CD4-positive, alpha-beta T cell treated with Interleukin-6 for 4 hours (primary cell): ENCODE data around the gene LBP.
"Not testable (repeated sequence)": the region's sequence is repeated elsewhere in the genome, so short reads cannot be mapped to it uniquely, and the experiment has no call there.

Experiments used
- DNase-seq: peaks from one replicate; pipeline ENCODE4 v3.0.0-alpha.2; 2020; ENCODE audit warnings: mixed read lengths

The LBP gene

DNA sequence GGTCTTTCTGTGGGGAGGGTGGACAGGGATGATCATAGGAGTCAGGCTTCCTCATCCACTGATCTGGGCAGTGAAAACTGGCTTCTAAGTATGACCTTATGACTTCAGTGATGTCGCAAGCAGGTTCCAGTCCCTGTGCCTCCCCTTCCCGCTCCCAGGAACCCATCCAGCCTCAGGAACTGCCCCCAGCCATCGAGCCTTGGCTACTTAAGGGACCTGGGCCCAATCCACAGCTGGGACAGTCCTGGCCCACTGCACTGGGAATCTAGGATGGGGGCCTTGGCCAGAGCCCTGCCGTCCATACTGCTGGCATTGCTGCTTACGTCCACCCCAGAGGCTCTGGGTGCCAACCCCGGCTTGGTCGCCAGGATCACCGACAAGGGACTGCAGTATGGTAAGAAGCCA is at the start of gene LBP:
LBP (plus strand) TSS at position 236 of the 405 bp plus-strand sequence; CDS start at position 271, 35 bp downstream.
- DNase-seq: no peak

DNA sequence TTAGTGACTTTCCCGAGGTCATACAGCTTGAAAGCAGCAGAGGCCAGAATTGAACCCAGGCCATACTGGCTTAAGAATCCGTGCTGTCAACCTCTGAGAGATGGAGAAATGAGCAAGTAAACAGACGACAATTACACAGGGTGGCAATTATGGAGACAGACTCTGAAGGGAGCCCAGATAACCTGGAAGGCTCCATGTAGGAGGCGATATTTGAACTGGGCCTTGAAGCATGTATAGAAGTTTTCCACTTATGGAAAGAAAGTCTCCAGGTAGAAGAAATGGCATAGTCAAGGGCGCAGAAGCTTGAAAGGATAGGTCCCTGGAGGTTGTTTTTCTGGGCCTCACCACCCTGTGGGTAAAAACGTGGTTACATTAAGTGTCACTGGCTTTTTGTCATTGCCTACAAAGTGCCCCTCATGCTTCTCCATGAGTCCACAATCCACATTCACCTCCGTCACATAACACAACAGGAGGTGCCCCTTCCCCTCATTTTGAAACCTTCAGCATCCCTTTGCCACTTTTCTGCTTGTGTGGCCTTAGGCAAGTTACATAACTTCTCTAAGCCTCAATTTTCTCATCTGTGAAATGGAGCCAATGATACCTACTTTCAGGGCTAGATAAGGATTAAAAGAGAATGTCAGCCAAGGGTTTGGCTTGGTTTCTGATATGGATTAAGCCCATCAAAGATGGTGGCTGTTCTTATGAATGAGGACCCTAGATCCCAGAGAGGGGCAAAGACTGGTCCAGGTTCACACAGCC is 48.2 kb upstream of the LBP start:
- no peak for DNase-seq

GRCh38 chr20:38298768-38299288 is 47.5 kb upstream of the LBP start:
- DNase-seq: no peak

DNA sequence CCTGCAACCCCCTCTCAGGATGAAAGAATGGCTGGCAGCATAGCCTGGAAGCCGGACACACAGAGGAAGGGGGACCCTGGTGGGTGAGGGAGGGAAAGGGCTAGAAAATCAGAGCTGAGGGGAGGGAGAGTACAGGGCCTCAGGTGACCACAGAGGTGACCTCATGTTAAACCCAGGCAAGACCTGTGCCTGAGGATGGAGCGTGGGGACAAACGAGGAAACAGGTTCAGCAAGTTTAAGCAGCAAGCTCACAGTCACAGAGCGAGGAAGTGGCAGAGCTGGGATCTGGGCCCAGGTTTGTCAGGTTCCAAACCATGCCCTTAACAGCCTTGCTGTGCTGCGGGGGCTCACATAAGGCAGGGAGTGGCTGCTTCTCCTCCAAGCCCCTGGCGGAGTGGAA is 46.3 kb upstream of the LBP start:
- DNase-seq: no peak

GRCh38 chr20:38300438-38300837 is 45.8 kb upstream of the LBP start:
- no peak for DNase-seq

DNA sequence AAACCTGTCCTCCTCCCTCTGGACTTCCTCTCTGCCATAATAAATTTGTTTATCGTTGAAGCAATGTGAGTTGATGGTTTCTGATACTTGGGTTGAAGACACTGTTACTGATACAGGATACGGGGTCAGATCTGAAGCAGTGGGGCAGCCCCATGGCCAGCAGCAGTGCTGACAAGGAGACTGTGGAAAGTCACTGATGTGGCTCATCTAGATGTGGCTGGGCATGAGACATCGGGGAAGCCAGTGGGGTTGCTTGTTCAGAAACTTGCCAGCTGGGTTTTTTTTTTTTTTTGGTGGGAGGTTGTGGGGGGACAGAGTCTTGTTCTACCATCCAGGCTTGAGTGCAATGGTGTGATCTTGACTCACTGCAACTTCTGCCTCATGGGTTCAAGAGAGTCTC is 45.0 kb upstream of the LBP start:
- no peak for DNase-seq

- no peak for DNase-seq
These were observed 43.5 kb upstream of the LBP start for GRCh38 chr20:38302786-38303185.

DNA sequence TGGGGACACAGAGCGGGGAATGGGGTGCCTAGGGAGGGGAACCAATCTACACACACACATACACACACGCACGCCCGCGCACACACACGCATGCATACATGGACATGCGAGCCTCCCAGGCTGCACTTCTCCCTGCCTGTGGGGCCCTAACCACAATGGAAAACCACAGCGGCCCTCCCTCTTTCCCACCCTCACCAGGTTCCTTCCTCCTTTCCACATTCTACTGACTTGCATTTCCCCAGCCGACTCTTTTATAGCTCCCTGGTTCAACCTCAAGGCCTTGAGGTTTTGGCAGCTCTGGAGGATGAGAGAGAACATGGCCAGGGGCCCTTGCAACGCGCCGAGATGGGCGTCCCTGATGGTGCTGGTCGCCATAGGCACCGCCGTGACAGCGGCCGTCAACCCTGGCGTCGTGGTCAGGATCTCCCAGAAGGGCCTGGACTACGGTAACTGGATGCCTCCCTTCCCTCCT is 42.3 kb upstream of the LBP start, which contains the start of gene BPI:
BPI (plus strand) TSS at position 249 of the 472 bp plus-strand sequence; CDS start at position 317, 68 bp downstream.
- no peak for DNase-seq

DNA sequence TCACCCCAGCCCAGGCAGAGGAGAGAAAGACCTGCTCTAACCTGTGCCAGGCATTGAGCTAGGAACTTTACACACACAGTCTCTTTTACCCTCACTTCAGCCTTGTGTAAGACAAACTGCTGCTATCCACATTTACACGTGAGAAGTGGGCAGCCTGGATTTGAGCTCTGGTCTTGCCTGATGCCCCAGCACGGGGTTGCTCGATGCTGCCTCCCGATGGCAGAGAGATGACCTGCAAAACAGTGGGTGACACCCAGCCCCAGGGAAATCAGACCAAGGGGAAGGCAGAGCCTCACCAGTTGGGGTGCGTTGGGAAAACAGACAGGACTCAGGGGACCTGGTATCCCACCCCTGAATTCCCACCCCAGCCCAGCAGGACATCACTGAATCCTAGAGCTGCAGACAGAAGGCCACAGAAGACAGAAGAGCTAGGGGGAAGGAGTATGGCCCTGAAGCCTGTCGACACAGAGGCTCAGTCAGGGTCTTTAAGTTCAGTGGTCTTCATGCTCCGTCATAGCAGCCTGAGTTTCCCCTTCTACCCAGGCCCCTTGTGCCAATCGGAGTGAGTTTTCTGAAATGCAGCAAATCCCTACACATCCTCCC is 41.3 kb upstream of the LBP start:
- DNase-seq: no peak

DNA sequence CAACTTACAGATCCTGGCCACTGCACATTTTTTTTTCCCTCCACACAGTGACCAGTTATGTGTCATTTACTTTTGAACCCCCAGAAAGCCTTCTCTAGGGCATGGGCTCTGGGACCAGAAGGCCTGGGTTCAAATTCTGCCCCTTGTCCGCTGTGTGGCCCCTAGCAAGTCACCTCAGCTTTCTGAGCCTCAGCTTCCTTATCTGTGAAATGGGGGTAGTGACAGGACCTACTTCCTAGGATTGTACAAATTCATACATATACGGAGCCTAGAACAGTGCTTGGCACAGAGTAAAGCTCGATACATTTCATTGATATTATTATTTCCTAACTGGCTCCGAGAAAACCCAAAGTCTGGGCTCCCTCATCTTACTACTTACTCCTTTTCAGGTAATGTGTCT is 40.7 kb upstream of the LBP start:
- no peak for DNase-seq

DNA sequence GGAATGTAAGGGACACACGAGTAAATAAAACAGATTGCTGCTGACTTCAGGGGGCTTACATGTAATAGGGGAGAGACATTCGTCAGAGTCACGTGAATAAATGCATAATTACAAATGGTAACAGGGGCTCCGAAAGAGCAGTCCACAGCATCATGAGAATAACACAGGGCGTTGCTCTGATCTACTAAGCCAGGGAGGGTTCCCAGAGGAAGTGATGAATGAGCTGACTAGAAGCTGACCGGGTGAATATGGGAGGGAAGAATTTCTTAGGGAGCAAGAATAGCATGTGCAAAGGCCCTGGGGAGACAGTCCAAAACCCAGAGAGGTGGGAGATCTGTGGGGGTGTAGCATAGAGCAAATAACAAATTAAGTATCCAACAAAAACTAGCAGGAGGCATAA is 39.9 kb upstream of the LBP start:
- no peak for DNase-seq

DNA sequence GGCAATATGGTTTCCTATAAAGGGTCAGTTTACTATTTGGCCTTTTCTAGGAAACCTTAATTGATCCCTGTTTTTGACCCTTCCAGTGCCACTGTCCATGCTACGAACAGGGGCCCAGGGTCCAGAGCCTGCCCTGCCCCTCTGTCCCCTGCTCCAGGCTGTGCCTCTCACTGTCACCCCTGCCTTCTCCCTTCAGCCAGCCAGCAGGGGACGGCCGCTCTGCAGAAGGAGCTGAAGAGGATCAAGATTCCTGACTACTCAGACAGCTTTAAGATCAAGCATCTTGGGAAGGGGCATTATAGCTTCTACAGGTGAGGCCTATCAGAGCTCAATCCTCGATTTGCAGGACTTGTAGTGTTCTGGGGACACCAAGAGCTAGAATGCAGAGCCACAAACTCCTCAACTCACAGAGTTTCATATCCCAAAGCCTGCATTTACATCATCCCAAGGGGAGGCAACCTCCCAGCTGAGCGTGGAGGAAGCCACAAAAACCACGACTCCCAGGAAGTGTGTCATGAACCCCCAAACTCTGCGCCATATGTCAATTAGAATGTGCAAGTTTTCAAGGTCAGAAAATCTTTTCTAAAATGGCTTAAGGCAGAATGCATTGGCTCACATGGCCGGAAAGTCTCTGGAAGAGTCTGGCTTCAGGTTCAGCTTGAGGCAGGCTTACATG is 38.8 kb upstream of the LBP start:
- no peak for DNase-seq

DNA sequence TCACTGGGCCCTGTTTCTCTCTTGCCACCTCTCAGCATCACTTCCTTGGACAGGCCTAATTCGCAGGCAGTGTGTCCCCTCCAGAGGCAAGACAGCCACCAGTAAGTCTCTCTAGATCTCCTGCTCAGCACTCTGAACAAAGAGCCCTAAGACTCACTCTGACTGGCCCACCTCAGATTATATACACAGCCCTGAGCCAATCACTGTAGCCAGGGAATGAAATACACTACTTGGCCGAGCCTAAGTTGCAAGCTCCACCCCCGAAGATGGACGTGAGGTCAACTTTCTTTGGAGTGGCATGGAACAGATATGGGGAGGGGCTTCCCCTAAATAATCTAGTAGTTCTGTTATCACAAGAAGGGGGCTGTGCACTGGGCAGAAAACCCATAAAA is 38.2 kb upstream of the LBP start:
- DNase-seq: no peak

- DNase-seq: no peak
These were observed 37.8 kb upstream of the LBP start for GRCh38 chr20:38308447-38308846.

DNA sequence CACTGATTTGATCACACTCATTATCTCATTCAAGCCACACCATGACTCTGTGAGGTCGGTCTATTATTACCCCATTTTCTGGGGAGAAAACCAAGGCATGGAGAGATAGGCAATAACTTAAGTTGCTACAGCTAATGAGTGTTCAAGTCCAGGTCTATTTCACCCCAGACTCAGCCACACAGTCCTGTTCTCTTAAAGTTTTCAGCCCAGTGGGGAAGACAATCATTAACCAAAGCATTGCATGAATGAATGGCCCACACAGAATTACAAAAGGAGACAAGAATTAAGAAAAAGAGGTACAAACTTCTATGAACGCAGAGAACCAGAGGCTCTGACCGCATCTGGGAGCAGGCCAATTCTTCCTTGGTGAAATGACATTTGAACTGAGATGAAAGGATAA is 35.2 kb upstream of the LBP start:
- DNase-seq: no peak

- DNase-seq: no peak
These were observed 34.8 kb upstream of the LBP start for GRCh38 chr20:38311491-38311890.

- DNase-seq: no peak
These were observed 32.6 kb upstream of the LBP start for GRCh38 chr20:38313676-38314075.

DNA sequence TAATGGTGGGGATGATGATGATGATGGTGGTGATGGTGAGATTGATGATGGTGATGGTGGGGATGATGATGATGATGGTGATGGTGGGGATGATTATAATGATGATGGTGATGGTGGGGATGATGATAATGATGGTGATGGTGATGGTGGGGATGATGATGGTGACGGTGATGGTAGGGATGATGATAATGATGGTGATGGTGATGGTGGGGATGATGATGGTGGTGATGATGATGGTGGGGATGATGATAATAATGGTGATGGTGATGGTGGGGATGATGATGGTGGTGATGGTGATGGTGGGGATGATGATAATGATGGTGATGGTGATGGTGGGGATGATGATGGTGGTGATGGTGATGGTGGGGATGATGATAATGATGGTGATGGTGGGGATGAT is 31.9 kb upstream of the LBP start:
- not testable (repeated sequence) for DNase-seq

- no peak for DNase-seq
These were observed 30.9 kb upstream of the LBP start for GRCh38 chr20:38315290-38315966.

DNA sequence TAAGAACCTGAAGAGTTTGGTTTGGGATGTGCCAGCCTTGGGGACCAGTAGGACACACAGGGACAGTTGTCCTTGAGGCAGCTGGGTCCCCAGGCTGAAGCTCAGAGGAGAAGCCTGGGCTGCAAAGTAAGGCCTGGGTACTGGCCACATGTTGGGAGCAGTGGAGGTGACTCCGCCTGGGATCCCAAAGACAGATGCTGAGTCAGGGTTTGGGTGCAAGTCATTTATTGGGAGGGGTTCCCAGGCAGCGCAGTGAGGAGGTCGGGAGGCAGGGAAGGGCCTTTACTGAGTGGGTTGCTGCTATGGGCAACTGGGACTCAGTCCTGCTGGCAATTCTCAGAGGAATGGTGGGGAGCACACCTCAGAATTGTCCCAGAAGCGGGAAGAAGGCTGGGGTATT is 29.9 kb upstream of the LBP start:
- DNase-seq: no peak

GRCh38 chr20:38317422-38317821 is 28.9 kb upstream of the LBP start:
- no peak for DNase-seq

DNA sequence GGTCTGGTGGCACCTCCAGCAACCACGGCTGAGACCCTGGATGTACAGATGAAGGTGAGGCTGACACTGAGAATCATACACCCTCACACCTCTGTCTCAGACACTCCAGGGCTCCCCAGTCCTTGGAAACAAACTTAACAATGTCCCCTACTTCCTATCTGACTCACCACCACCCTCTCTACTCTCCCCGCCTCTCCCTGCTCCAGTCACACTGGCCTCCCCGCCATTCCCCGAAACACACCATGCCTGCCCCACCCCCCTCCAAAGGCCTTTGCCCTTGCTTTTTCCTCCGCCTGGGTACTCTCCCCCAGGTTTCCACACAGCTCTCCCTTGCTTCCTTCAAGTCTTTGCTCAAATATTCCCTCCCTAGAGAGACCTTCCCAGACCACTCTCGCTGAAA is 26.1 kb upstream of the LBP start:
- no peak for DNase-seq

- no peak for DNase-seq
These were observed 24.2 kb upstream of the LBP start for GRCh38 chr20:38321959-38322598.
